Neuronal stem cell (in vitro differentiated cells): ENCODE data around the gene GID8.

ENCODE experiments used
- DNase-seq: peaks from one replicate; pipeline ENCODE4 v3.0.0-alpha.2; 2013; ENCODE audit warnings: low spot score
- H2AFZ ChIP-seq: one replicate; pipeline ENCODE4 v1.6.1; 2013; ENCODE audit warnings: mild to moderate bottlenecking, low read length, inconsistent platforms
- H2AK5ac ChIP-seq: 2 replicates; pipeline ENCODE4 v1.6.1; 2013; ENCODE audit warnings: low read depth, mild to moderate bottlenecking, inconsistent platforms, low read length, moderate library complexity, mixed read lengths
- H2BK120ac ChIP-seq: 2 replicates; pipeline ENCODE4 v1.6.1; 2013; ENCODE audit warnings: low read depth, mild to moderate bottlenecking, inconsistent platforms, low read length, moderate library complexity, mixed read lengths
- H2BK12ac ChIP-seq: one replicate; pipeline ENCODE4 v1.6.1; 2013; ENCODE audit warnings: low read length, inconsistent platforms
- H2BK15ac ChIP-seq: 2 replicates; pipeline ENCODE4 v1.6.1; 2013; ENCODE audit warnings: mild to moderate bottlenecking, low read length, inconsistent platforms, mixed read lengths
- H2BK5ac ChIP-seq: one replicate; pipeline ENCODE4 v1.6.1; 2013; ENCODE audit warnings: inconsistent platforms, mild to moderate bottlenecking, low read length, moderate library complexity
- H3K14ac ChIP-seq: one replicate; pipeline ENCODE4 v1.6.1; 2013; ENCODE audit warnings: low read length, inconsistent platforms
- H3K18ac ChIP-seq: 2 replicates; pipeline ENCODE4 v1.6.1; 2013; ENCODE audit warnings: low read length, inconsistent platforms
- H3K23ac ChIP-seq: 2 replicates; pipeline ENCODE4 v1.6.1; 2013; ENCODE audit warnings: low read depth, mild to moderate bottlenecking, mixed read lengths, low read length, inconsistent platforms; ENCODE audit not compliant: poor library complexity
- H3K27ac ChIP-seq: replicated peaks from 3 replicates; pipeline ENCODE4 v1.5.1; 2013; ENCODE audit warnings: low read length, inconsistent platforms
- H3K27me3 ChIP-seq, 3 experiments: 2 replicates each; pipeline ENCODE4 v1.6.1; 2013; ENCODE audit warnings: low read length in 3 of 3, mild to moderate bottlenecking in 2 of 3, inconsistent platforms in 1 of 3, low read depth in 1 of 3, mixed read lengths in 1 of 3, moderate library complexity in 1 of 3; ENCODE audit not compliant: control insufficient read depth in 3 of 3, insufficient read depth in 3 of 3
- H3K36me3 ChIP-seq, 2 donors: replicated peaks in 1 of 2; 2 replicates each; pipeline ENCODE4 v1.6.1; 2013; ENCODE audit warnings: low read length in 2 of 2; ENCODE audit not compliant: control insufficient read depth in 2 of 2, insufficient read depth in 2 of 2
- H3K4ac ChIP-seq: 2 replicates; pipeline ENCODE4 v1.6.1; 2013; ENCODE audit warnings: inconsistent platforms, mild to moderate bottlenecking, low read length, moderate library complexity
- H3K4me1 ChIP-seq, 2 donors: 1 replicate in 1 of 2; 2 replicates in 1 of 2; pipeline ENCODE4 v1.6.1; 2013; ENCODE audit warnings: low read length in 2 of 2, low read depth in 1 of 2; ENCODE audit not compliant: control insufficient read depth in 2 of 2, insufficient read depth in 1 of 2
- H3K4me2 ChIP-seq: one replicate; pipeline ENCODE4 v1.6.1; 2013; ENCODE audit warnings: mild to moderate bottlenecking, low read length, inconsistent platforms; ENCODE audit not compliant: insufficient read depth, poor library complexity, severe bottlenecking
- H3K4me3 ChIP-seq, 2 donors: 2 replicates each; pipeline ENCODE4 v1.5.1; 2013; ENCODE audit warnings: low read length in 2 of 2, mild to moderate bottlenecking in 2 of 2, inconsistent platforms in 1 of 2, moderate library complexity in 1 of 2
- H3K79me1 ChIP-seq: one replicate; pipeline ENCODE4 v1.6.1; 2013; ENCODE audit warnings: low read depth, mild to moderate bottlenecking, inconsistent platforms, low read length, moderate library complexity
- H3K9ac ChIP-seq: one replicate; pipeline ENCODE4 v1.6.1; 2013; ENCODE audit warnings: mild to moderate bottlenecking, low read depth, low read length, inconsistent platforms; ENCODE audit not compliant: poor library complexity
- H3K9me3 ChIP-seq, 2 donors: replicated peaks in 1 of 2; 2 replicates each; pipeline versions ENCODE3 to v1.6.1; 2013; ENCODE audit warnings: low read length in 2 of 2, mild to moderate bottlenecking in 2 of 2, inconsistent platforms in 1 of 2, low read depth in 1 of 2, mixed read lengths in 1 of 2, moderate library complexity in 1 of 2; ENCODE audit not compliant: control insufficient read depth in 2 of 2, insufficient read depth in 1 of 2
- H4K8ac ChIP-seq: one replicate; pipeline ENCODE4 v1.6.1; 2013; ENCODE audit warnings: low read depth, mild to moderate bottlenecking, inconsistent platforms, low read length, moderate library complexity
- H4K91ac ChIP-seq: one replicate; pipeline ENCODE4 v1.6.1; 2013; ENCODE audit warnings: low read length, low read depth, mild to moderate bottlenecking, inconsistent platforms; ENCODE audit not compliant: poor library complexity
- WGBS, 2 donors: extraction: QIAGEN DNeasy Blood & Tissue Kit; methylation state at CpG; one replicate each; pipeline ENCODE4 v1.1.7; 2013; ENCODE audit warnings: missing lambda C conversion rate in 2 of 2, mixed read lengths in 1 of 2; ENCODE audit not compliant: insufficient read length in 2 of 2, insufficient replicate concordance in 1 of 2; ENCODE audit errors: extremely low coverage in 2 of 2; 5-methylcytosine and 5-hydroxymethylcytosine counted together

GID8 gene

GRCh38 chr20:62940875-62941274 lies 2.9 kb downstream of the GID8 start:
- Histone ChIP-seq H3K79me1 (peaks cover 4% of the 10 kb centered on the region), H2AK5ac (no peak overlapping the region), H3K4ac (no peak overlapping the region), H2AFZ (no peak overlapping the region), H3K4me2 (no peak overlapping the region), H3K4me3 (no peak overlapping the region), H3K18ac (no peak overlapping the region), H3K27me3 (no peaks in the 10 kb centered on the region), H4K91ac (no peak overlapping the region), H2BK15ac (no peak overlapping the region), H3K9ac (no peak overlapping the region), H3K36me3 (peaks cover 30 to 65% of the 10 kb centered on the region in 2 donors), H3K4me1 (peaks cover 3% of the 10 kb centered on the region in 2 donors), H3K14ac (no peak overlapping the region), H3K23ac (no peak overlapping the region), H4K8ac (no peak overlapping the region), H3K27ac (no peak overlapping the region), H3K9me3 (peaks cover 0 to 2% of the 10 kb centered on the region in 2 donors), H2BK5ac (no peak overlapping the region), H2BK12ac (no peak overlapping the region), H2BK120ac (no peak overlapping the region)
- WGBS, 2 donors, result no CpG with 5 or more reads among the region's 8 CpGs
- DNase-seq, result no peak

GRCh38 chr20:62941792-62942191 lies 3.8 kb downstream of the GID8 start:
- H3K4me3 ChIP-seq, result no peak overlapping the region
- no peak overlapping the region for H3K14ac ChIP-seq
- H2AFZ ChIP-seq, result no peak overlapping the region
- H3K18ac ChIP-seq, result no peak overlapping the region
- no peak overlapping the region for H4K8ac ChIP-seq
- peaks cover 2 to 3% of the 10 kb centered on the region in 2 donors for H3K4me1 ChIP-seq
- no CpG with 5 or more reads among the region's 1 CpG for WGBS, 2 donors
- peaks cover 38 to 71% of the 10 kb centered on the region in 2 donors for H3K36me3 ChIP-seq
- no peak overlapping the region for H2BK5ac ChIP-seq
- no peak overlapping the region for H3K4ac ChIP-seq
- H3K79me1 ChIP-seq, result peaks cover 4% of the 10 kb centered on the region
- no peak overlapping the region for H2BK15ac ChIP-seq
- no peak overlapping the region for H2BK120ac ChIP-seq
- no peak overlapping the region for H3K9ac ChIP-seq
- no peak overlapping the region for H3K27ac ChIP-seq
- H4K91ac ChIP-seq, result no peak overlapping the region
- no peak overlapping the region for H2AK5ac ChIP-seq
- H3K4me2 ChIP-seq, result no peak overlapping the region
- H3K23ac ChIP-seq, result no peak overlapping the region
- no peak overlapping the region for H2BK12ac ChIP-seq
- DNase-seq, result no peak
- H3K27me3 ChIP-seq, result no peaks in the 10 kb centered on the region
- H3K9me3 ChIP-seq, result peaks cover 0 to 2% of the 10 kb centered on the region in 2 donors

GRCh38 chr20:62942456-62942855 lies 4.5 kb downstream of the GID8 start:
- peaks cover 43 to 77% of the 10 kb centered on the region in 2 donors for H3K36me3 ChIP-seq

GRCh38 chr20:62943396-62943795 lies 5.4 kb downstream of the GID8 start:
- no CpG with 5 or more reads among the region's 14 CpGs for WGBS, 2 donors
- Histone ChIP-seq H3K23ac (no peak overlapping the region), H3K4me3 (no peak overlapping the region), H3K4me2 (no peak overlapping the region), H2BK5ac (no peak overlapping the region), H3K9ac (no peak overlapping the region), H2BK12ac (no peak overlapping the region), H2AFZ (no peak overlapping the region), H3K27ac (no peak overlapping the region), H3K14ac (no peak overlapping the region), H4K8ac (no peak overlapping the region), H3K36me3 (peaks cover 48 to 87% of the 10 kb centered on the region in 2 donors), H3K4me1 (peaks cover 2 to 3% of the 10 kb centered on the region in 2 donors), H3K4ac (no peak overlapping the region), H3K18ac (no peak overlapping the region), H3K9me3 (peaks cover 0 to 2% of the 10 kb centered on the region in 2 donors), H4K91ac (no peak overlapping the region), H3K27me3 (no peaks in the 10 kb centered on the region), H2AK5ac (no peak overlapping the region), H2BK15ac (no peak overlapping the region), H2BK120ac (no peak overlapping the region), H3K79me1 (peaks cover 6% of the 10 kb centered on the region)
- no peak for DNase-seq

More at GRCh38 chr20:62942456-62942855, 4.5 kb downstream of the GID8 start:
- H3K4me3 ChIP-seq, result no peak overlapping the region
- peaks cover 2 to 3% of the 10 kb centered on the region in 2 donors for H3K4me1 ChIP-seq
- H4K8ac ChIP-seq, result no peak overlapping the region
- H3K18ac ChIP-seq, result no peak overlapping the region
- H2BK12ac ChIP-seq, result no peak overlapping the region
- DNase-seq, result no peak
- no peak overlapping the region for H3K23ac ChIP-seq
- H2BK15ac ChIP-seq, result no peak overlapping the region
- H2BK5ac ChIP-seq, result no peak overlapping the region
- H3K4me2 ChIP-seq, result no peak overlapping the region
- H4K91ac ChIP-seq, result no peak overlapping the region
- H2BK120ac ChIP-seq, result no peak overlapping the region
- no peak overlapping the region for H3K4ac ChIP-seq
- no CpG with 5 or more reads among the region's 2 CpGs for WGBS, 2 donors
- no peaks in the 10 kb centered on the region for H3K27me3 ChIP-seq
- H2AK5ac ChIP-seq, result no peak overlapping the region
- no peak overlapping the region for H3K27ac ChIP-seq
- H2AFZ ChIP-seq, result no peak overlapping the region
- no peak overlapping the region for H3K14ac ChIP-seq
- peaks cover 7% of the 10 kb centered on the region for H3K79me1 ChIP-seq
- H3K9me3 ChIP-seq, result peaks cover 0 to 2% of the 10 kb centered on the region in 2 donors
- H3K9ac ChIP-seq, result no peak overlapping the region
